CD4-positive, alpha-beta T cell treated with Interleukin-15 for 1 hour (primary cell): ENCODE results near the gene EIF1AD.

Experiments
- DNase-seq: peaks from one replicate; pipeline ENCODE4 v3.0.0-alpha.2; 2020

Gene EIF1AD

GRCh38 chr11:65997286-65997685, 4.7 kb downstream of the EIF1AD start:
- DNase-seq: no peak

GRCh38 chr11:65992056-65992455, 9.9 kb downstream of the EIF1AD start:
- no peak for DNase-seq

GRCh38 chr11:65988791-65989592, 13.0 kb downstream of the EIF1AD start:
- peak; percentile 93 for DNase-seq

- no peak for DNase-seq
Measured at GRCh38 chr11:65987336-65987735, 14.6 kb downstream of the EIF1AD start.

- no peak for DNase-seq
Measured at GRCh38 chr11:65983589-65983987, 18.4 kb downstream of the EIF1AD start.

GRCh38 chr11:65982824-65983588, 19.0 kb downstream of the EIF1AD start:
- DNase-seq: no peak

DNA sequence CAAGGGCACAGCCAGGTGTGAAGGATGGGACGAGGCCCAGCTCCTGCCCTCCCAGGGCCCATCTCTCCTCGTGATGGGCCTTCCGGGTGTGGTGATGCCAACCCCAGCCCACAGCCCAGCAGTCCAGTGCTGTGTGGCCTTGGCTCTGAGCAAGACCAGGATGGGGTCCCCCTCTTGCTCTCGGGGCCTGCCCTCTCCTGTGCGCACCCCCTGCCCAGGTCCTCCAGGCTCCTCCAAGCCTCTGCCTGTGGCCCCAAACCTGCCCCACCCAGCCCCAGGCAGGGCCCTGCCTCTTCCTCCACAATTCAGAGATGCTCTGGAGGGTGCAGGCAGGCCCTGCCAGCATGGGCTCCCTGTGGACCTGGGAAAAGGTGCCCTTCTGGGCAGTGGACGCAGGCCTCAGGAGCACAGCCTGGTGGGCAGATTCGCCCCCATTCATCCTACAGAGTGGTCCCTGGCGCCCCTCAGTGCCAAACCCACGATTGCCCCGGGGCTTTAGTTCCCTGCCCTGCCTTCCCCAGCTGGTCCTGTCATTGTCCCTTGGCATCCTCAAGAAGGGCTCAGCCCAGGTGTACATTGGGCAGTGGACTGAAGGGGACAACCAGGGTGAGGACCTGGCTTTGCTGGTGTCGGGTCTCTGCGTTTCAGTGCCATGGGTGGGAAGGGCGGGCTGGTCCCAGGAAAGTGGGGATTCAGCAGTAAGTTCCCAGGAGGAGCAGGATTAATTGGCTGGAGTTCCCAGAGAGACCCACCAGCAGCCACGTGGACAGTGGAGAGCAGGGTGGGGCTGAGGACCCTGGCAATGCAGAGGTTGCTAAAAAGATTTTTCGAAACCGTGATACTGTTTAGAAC, 19.8 kb downstream of the EIF1AD start:
- DNase-seq: no peak

DNA sequence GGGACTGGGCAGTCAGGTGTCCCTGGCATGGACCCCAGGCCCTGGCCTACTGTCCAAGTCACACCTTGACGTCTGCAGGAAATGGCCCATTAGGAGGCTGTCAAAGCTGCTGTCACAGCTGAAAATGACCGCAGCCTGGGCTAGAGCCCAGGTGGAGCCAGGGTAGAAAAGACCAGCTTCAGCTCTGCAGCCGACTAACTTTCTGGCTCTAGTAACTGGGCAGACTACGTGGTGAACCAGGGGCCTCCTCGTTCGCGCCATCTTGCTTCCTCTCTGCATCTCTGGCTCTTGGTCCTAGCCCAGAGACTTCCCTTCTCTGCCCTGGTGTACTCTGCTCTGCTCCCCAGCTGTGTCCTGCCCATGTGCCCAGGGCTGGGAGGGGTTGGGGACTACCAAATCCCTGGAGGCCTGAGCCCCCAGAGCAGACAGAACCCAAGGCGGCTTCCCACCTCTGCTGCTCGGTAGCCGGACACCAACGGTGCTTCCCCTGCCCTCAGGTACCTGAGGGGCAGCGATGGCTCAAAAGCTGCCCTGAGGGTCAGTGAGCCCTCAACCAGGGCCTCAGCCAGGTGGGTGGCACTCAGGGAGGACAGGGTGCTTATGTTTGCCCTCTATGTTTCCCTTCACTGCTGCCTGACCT, 20.7 kb downstream of the EIF1AD start:
- no peak for DNase-seq

DNA sequence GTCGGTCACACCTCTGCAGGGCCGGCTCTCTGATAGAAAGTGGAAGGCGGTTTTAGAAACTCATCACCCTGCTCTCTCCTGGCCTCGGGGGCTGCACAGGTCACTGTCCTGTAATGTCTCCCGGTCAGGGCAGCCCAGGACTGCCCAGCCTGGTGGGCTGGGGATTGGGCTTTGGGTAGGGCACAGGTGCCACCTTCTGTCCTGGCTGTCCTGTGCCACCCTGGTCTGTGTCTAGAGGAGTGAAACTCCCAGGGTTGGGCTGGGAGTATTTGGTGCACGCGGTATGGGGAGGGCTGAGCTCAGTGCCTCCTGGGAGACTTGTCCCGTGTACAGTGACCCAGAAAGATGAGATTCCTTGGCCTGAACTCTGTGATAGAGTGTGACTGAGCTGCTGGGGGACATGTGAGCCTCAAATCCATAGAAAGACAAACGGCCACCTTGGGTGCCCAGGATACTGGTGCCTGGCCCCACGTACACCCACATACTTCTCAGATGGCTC, 22.6 kb downstream of the EIF1AD start:
- no peak for DNase-seq

DNA sequence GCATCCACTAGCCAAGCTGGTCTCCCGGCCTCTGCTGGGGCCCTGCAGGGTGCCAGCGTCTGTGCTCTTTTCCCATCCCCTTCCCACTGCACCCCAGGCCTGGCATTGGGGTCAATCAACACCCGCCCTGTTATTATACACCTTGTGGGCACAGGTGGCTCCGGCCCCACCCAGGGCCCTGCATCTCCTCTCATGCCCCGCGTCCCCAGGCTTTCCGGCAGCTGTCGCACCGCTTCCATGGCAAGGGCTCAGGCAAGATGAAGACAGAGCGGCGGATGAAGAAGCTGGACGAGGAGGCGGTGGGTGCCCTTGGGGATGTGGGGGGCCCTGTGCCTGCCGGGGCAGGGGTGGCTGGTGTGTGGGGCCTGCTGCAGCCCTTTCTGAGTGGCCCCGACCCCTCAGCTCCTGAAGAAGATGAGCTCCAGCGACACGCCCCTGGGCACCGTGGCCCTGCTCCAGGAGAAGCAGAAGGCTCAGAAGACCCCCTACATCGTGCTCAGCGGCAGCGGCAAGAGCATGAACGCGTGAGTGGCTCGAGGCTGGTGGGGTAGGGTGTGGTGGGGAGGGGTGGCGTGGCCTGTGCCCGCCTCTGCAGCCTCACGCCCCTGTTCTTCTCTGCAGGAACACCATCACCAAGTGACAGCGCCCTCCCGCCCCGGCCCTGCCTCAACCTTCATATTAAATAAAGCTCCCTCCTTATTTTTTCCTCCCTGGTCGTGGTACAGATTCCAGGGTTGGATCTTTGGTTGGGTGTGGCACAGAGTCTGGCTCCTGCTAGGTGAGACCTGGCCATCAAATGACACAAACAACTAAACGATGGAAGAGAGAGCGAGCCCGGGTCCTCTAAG, 23.3 kb downstream of the EIF1AD start:
- DNase-seq: no peak

DNA sequence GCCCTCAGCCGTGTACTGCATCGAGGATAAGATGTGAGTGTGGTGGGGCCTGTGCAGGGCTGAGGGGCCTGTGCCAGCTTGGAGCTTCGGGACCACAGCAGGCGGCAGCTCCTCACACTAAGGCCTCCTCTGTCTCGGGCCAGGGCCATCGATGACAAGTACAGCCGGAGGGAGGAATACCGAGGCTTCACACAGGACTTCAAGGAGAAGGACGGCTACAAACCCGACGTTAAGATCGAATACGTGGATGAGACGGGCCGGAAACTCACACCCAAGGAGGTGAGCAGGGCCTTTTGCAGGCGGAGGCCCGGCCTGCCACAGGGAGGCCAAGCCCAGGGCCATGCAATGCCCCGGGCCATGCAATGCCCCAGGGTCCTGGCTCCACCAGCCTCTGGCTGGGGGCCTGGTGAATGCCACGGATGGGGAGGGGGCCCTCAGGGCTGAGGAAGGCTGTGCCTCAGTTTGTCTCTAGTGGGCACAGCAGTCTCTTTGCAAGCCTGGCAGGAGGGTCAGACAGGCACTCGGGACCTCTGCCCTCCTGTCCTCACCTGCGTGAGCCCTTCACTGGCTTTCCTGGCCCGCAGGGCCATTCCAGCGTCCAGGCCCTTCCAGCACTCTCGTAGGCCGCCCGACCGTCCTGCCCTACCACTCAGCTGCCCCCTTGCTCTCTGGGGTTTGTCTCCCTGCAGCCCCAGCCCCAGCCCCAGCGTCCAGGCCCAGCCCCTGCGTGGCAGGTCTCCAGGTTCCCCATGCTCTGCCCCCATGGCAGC, 24.2 kb downstream of the EIF1AD start:
- DNase-seq: no peak

GRCh38 chr11:65976216-65977176, 25.5 kb downstream of the EIF1AD start:
- no peak for DNase-seq

DNA sequence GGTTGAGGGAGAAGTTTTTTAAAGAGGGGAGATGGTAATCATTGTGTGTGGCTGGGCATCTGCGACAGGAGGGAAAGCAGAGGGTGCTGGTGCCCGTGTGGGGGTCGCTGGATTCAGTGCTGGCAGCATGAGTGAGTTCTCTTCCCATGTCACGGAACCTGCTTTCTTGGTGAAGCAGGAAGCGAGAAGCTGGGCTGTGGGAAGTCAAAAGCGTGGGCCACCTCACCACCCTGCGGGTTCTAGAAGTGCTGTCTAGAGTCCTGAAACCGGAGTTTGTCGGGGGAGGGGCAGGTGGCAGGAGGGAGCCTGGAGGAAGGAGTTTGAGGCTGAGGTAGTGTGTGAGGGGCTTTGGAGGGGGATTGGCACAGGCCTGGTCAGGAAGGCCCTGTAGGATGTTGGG, 26.2 kb downstream of the EIF1AD start:
- no peak for DNase-seq

GRCh38 chr11:65973439-65974110, 28.4 kb downstream of the EIF1AD start:
- DNase-seq: no peak

DNA sequence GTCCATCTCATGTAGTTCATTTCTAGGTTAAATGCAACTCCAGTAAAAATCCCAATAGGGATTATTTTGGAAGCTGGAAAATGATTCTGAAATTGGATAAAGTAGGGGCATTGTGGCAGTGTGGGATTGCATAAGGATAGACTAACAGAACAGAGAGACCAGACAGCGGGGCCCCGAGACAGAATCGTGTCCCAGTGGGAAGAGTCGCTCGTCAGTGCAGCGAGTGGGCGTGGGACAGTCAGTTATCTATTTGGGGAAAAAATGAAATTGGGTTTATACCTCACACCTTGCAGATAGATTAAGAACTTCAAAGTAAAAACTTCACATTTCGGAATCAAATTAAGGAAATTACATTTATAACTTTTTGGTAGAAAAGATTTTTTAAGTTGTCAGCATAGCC, 29.8 kb downstream of the EIF1AD start:
- no peak for DNase-seq

- no peak for DNase-seq
Measured at GRCh38 chr11:65968600-65969482, 33.1 kb downstream of the EIF1AD start.

- no peak for DNase-seq
Measured at GRCh38 chr11:65967329-65967934, 34.5 kb downstream of the EIF1AD start.
